K562 (cell line): ENCODE results near the gene UQCRH. TPM values are rescaled to one million over a fixed set of nuclear protein-coding genes. Genes with fewer than 3 reads are reported as not detected.

ENCODE experiments used
- CREB3L1 ChIP-seq: fragments of 450-650 bp; IDR thresholded peaks from 2 replicates; pipeline ENCODE4 v1.6.1; 2014; ENCODE audit warnings: low read depth, mild to moderate bottlenecking, moderate library complexity, borderline replicate concordance
- CTCFL ChIP-seq: IDR thresholded peaks from 2 replicates; pipeline ENCODE4 v1.6.1; 2011; ENCODE audit warnings: borderline replicate concordance, low read depth, mild to moderate bottlenecking, moderate library complexity, low read length; ENCODE audit not compliant: insufficient read depth, poor library complexity, severe bottlenecking
- ETV6 ChIP-seq, 3 experiments: fragments of 150-350 bp in 1 of 3; sonication (generic) in 1 of 3; formaldehyde crosslinking in 1 of 3; IDR thresholded peaks; 2 replicates each; pipeline versions ENCODE4 v1.6.1 to v1.8.0; 2014 to 2022; ENCODE audit warnings: borderline replicate concordance in 2 of 3, low read depth in 2 of 3, antibody characterized with exemption in 1 of 3, low read length in 1 of 3, mild to moderate bottlenecking in 1 of 3, missing genetic modification reagents in 1 of 3
- MYNN ChIP-seq, 2 experiments: sonication (generic); formaldehyde crosslinking in 1 of 2; IDR thresholded peaks; 2 replicates each; pipeline versions ENCODE4 v1.5.0 to v1.6.1; 2016 to 2020; ENCODE audit warnings: antibody characterized with exemption in 1 of 2, missing genetic modification reagents in 1 of 2
- POLR2B ChIP-seq: fragments of 450-650 bp; IDR thresholded peaks from 2 replicates; pipeline ENCODE4 v1.6.1; 2018; ENCODE audit warnings: low read depth; ENCODE audit not compliant: partially characterized antibody
- RBM15 ChIP-seq: fragments of 200-400 bp; formaldehyde crosslinking; IDR thresholded peaks from 2 replicates; pipeline ENCODE4 v1.6.1; 2018; ENCODE audit warnings: mild to moderate bottlenecking, low read length, moderate library complexity; ENCODE audit not compliant: insufficient read depth
- RFX1 ChIP-seq: fragments of 450-650 bp; IDR thresholded peaks from 2 replicates; pipeline ENCODE4 v1.6.1; 2016; ENCODE audit warnings: mild to moderate bottlenecking, moderate library complexity
- RNF219 ChIP-seq: fragments of 250-450 bp; sonication (Bioruptor Pico); IDR thresholded peaks from 2 replicates; pipeline ENCODE4 v1.5.0; 2022; ENCODE audit warnings: mild to moderate bottlenecking
- SMARCE1 ChIP-seq: fragments of 450-650 bp; IDR thresholded peaks from 2 replicates; pipeline ENCODE4 v1.7.1; 2016; ENCODE audit warnings: mild to moderate bottlenecking
- STAG1 ChIP-seq: sonication (generic); formaldehyde crosslinking; IDR thresholded peaks from 2 replicates; pipeline ENCODE4 v1.5.0; 2020; ENCODE audit warnings: missing genetic modification reagents, borderline replicate concordance
- SUPT5H ChIP-seq: fragments of 450-650 bp; IDR thresholded peaks from 2 replicates; pipeline ENCODE4 v1.6.1; 2016
- ZBTB49 ChIP-seq: sonication (generic); formaldehyde crosslinking; IDR thresholded peaks from 2 replicates; pipeline ENCODE4 v1.8.0; 2022; ENCODE audit warnings: missing genetic modification reagents, mild to moderate bottlenecking, borderline replicate concordance
- ZBTB8A ChIP-seq: fragments of 450-650 bp; IDR thresholded peaks from 2 replicates; pipeline ENCODE4 v1.6.1; 2018; ENCODE audit warnings: mild to moderate bottlenecking, moderate library complexity; ENCODE audit not compliant: partially characterized antibody
- ZNF280B ChIP-seq: fragments of 250-450 bp; sonication (Bioruptor Pico); IDR thresholded peaks from 2 replicates; pipeline ENCODE4 v1.5.1; 2021; ENCODE audit warnings: mild to moderate bottlenecking
- ZNF76 ChIP-seq: fragments of 250-450 bp; sonication (Bioruptor Pico); IDR thresholded peaks from 2 replicates; pipeline ENCODE4 v1.4.0; 2020; ENCODE audit warnings: mild to moderate bottlenecking, moderate library complexity, borderline replicate concordance
- polyA plus RNA-seq, 8 experiments: library from polyadenylated mRNA; depleted of rRNA in 4 of 8; stranded (reverse) in 5 of 8; unstranded in 3 of 8; fragments of >200 nt; fragmentation: Nextera tagmentation in 2 of 8; fragmentation: Illumina TruSeq in 1 of 8; extraction: Ambion mirVana in 2 of 8; extraction: Trizol in 1 of 8; gene quantifications; 2 replicates each; pipeline versions ENCODE4 v1.2.1 to v1.2.3, GENCODE V29; 2011 to 2014; ENCODE audit warnings: inconsistent platforms in 1 of 8, missing spikeins in 1 of 8
- total RNA-seq, 7 experiments: library from RNA; depleted of rRNA in 6 of 7; stranded (reverse); fragments of >200 nt in 6 of 7; fragmentation: Illumina TruSeq in 2 of 7; extraction: Trizol in 2 of 7; gene quantifications; 2 replicates each; pipeline versions ENCODE4 v1.2.1 to v1.2.3, GENCODE V29; 2011 to 2021; ENCODE audit warnings: low replicate concordance in 1 of 7

The UQCRH gene
- total and polyA plus RNA-seq, 9 of the 15 experiments (the other 6 are each of a cell fraction or from before 2014, with no cell fraction given), result 1,267 to 5,184 (median 2,410) TPM

GRCh38 chr1:46301808-46302640 is 1.5 kb upstream of the UQCRH start (continued):
- TF ChIP-seq ZNF280B (CRISPR knock-in tag) (no peak), RFX1 (no peak), RNF219 (CRISPR knock-in tag) (no peak), ZBTB8A (no peak), STAG1 (CRISPR knock-in tag) (no peak; the same call in 1 of the 2 replicates), POLR2B (peak; percentile 13), SUPT5H (no peak), RBM15 (no peak), SMARCE1 (peak; percentile 8; the same call in 1 of the 2 replicates), MYNN (IDR thresholded peaks at IDR 0.05) (no peak), MYNN (CRISPR knock-in tag; IDR thresholded peaks at IDR 0.05) (0 out of 2 replicates have a peak, but pooled peaks have one; percentile 57), ZBTB49 (CRISPR knock-in tag) (0 out of 2 replicates have a peak, but pooled peaks have one; percentile 46), CREB3L1 (peak; percentile 49; the same call in 1 of the 2 replicates), ETV6 (IDR thresholded peaks at IDR 0.05; ENCODE audit: borderline replicate concordance in 1 of 2, low read depth in 2 of 2, low read length in 1 of 2) (no peak), ETV6 (CRISPR knock-in tag; IDR thresholded peaks at IDR 0.05; ENCODE audit: borderline replicate concordance) (peak; percentile 19; the same call in 1 of the 2 replicates), CTCFL (peak; percentile 51), ZNF76 (CRISPR knock-in tag) (no peak)
